HG03520 (cell line): Measurements from ENCODE around the gene FGF12.
"Not testable (repeated sequence)": the region's sequence is repeated elsewhere in the genome, so short reads cannot be mapped to it uniquely, and the experiment has no call there.

Source experiments
- ATAC-seq: cut with Tn5 transposase; IDR thresholded peaks from one replicate; pipeline ENCODE4 v1.9.1; 2021; ENCODE audit warnings: mild to moderate bottlenecking, moderate library complexity; ENCODE audit not compliant: unreplicated experiment

Gene FGF12

GRCh38 chr3:192607798-192608197 lies 119.5 kb downstream of the FGF12 start:
- ATAC-seq = no peak

DNA sequence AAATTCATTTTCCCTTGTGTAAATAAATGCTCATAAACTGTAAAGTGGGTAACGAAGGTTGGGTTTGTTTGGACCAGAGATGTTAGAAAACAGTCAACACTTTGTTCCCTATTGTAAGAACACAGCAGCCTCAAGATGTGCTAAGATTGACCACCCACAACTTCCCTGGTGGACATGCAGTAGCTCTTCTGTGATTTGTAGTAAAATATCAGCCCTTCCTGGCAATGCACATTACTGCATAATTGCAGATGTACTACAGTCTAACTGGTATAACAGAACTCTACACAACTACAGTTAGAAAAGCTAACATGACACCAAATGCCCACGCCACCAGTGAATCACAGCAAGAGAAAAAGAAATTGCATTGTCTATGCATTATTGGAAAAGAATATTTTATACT lies 129.4 kb downstream of the FGF12 start:
- ATAC-seq = no peak

- no peak for ATAC-seq
These were observed 129.8 kb downstream of the FGF12 start for GRCh38 chr3:192597506-192597905.

GRCh38 chr3:192578729-192579128 lies 148.6 kb downstream of the FGF12 start:
- no peak for ATAC-seq

DNA sequence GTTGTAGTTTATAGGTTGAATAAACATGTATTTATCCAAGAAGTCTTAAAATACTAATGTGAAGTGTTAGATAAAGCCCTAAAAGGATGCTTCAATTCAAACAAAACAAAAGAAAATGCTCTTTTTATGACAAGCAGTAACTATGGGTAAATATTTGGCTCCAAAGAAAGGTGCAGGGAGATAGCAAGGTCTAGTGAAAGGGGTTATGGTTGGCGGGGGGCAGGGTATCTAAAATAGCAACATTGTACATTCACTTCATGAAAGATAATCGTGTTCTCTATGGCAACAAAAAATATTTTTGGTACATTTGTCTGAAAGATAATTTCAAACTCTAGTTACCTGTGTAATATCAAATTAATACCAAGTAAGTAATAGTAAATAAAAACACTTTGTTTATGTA lies 149.5 kb downstream of the FGF12 start:
- ATAC-seq = no peak

DNA sequence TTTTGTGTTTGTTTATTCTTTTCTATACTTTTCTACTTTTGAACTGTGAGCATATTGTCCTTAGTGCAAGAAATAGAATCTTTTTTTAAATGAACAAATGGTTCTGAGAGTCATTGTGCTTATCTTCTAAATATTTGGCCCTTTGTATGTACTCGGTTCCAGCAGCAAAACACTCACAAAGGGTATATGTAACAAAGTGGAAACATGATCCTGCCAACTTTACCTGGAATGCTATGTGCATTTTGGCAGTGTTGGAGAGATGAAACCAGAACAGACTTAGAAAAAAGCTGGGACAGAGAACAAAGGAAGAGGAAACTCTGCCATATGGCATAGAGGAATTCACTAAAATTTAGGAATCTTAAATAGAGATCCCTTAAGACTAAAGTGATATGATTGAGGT lies 150.1 kb downstream of the FGF12 start:
- ATAC-seq = no peak

GRCh38 chr3:192576704-192577103 lies 150.6 kb downstream of the FGF12 start:
- ATAC-seq = not testable (repeated sequence)

DNA sequence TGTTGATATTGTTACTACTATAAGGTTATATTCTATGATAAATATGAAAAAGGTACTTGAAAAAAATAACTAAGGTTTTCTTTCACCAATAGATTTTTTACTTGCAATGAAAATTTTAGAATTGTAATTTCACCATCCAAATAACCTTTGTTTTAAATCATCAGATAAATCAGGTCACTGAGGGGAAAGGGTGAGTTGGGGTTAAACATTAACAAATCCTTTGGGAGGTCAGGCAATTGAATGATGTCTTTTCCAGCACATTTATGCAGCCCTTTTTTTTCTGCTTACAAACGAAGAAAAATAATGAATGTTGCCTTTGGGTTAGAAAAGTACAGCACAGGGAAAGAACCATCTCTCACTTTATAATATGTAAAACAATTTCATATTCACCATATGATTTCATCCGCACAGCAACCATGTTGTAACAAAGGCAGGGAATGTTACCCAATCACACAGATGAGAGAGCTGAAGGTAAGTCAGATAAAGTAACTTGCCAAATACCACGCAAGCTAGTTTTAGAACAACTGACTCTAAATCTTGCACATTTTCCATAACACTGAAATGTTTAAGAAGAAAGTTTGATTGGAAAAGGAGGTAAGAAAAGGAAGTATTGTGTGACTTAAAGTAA lies 151.3 kb downstream of the FGF12 start:
- no peak for ATAC-seq

DNA sequence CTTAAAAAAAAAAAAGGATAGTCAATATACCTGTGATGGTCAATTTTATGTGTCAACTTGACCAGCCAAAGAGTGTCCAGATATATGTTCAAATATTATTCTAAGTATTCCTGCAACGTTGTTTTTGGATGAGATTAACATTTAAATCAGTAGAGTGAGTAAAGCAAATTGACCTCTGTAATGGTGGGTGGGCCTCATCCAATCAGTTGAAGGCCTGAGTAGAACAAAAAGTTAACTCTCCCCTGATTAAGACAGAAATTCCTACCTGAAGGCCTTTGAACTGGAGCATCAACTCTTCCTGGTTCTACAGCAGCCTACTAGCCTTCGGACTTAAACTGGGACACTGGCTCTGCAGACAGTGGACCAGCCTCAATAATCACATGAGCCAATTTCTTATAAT lies 154.1 kb downstream of the FGF12 start:
- ATAC-seq = no peak

GRCh38 chr3:192570821-192571791 lies 156.2 kb downstream of the FGF12 start:
- no peak for ATAC-seq

- no peak for ATAC-seq
These were observed 157.0 kb downstream of the FGF12 start for GRCh38 chr3:192570315-192570714.

- peak; percentile 78 for ATAC-seq
These were observed 160.5 kb downstream of the FGF12 start for GRCh38 chr3:192566706-192567290.

- ATAC-seq = no peak
These were observed 162.7 kb downstream of the FGF12 start for GRCh38 chr3:192564611-192565010.

- no peak for ATAC-seq
These were observed 163.9 kb downstream of the FGF12 start for GRCh38 chr3:192563417-192563816.

GRCh38 chr3:192553707-192554106 lies 173.6 kb downstream of the FGF12 start:
- ATAC-seq = no peak

GRCh38 chr3:192550356-192550755 lies 177.0 kb downstream of the FGF12 start:
- ATAC-seq = no peak

- ATAC-seq = no peak
These were observed 182.0 kb downstream of the FGF12 start for GRCh38 chr3:192545333-192545732.

DNA sequence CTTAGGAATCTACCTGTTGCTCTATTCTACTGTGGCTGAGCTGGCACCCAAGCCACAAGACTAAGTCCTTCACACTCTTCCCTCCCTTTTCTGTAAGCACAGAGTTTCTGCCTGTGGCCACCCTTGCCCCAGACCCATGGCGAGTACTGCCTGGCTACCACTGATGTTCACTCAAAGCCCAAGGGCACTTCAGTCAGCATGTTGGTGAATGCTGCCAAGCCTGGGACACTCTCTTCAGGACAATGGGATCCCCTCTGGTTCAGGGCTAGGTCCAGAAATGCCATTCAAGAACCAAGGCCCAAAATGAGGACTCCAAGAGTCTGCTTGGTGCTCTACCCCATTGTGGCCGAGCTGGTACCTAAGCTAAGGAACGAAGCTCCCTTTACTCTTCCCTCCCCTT lies 184.2 kb downstream of the FGF12 start:
- ATAC-seq = no peak

DNA sequence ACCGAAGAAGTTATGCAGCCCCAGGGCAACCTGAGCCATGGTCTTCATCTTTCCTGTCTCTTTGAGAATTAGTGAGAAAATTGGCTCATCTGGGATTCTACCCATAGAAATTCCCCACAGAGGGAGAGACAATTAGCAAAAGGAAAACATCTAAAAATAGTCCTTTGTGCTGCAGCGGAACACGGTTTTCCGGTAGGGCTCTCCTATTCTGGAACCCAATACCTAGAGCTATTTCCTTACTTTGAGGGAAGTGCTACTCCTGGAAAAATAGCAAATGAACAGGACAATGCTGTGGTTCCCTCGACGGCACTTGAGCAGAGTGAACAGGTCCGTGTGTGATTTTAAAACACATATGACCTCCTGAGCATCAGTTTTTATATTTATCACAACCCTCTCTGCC lies 210.5 kb downstream of the FGF12 start:
- no peak for ATAC-seq

DNA sequence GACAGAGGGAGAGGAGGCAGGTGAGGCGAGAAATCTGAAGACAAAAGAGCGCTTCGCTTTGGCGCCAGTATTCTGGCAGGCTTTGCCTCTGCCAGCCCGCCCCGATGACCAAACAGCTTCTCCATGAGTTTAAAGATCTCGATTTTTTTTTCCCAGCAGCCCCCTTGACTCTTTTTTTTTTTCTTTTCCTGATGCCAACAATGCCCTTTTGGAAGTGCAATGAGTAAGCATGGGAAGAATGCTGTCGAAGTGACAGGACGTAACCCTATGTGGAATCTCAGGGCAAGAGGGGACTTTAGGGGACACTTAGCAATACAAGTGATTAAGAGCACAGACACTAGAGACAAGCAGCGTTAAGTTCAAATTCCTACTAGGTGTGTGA lies 211.7 kb downstream of the FGF12 start:
- no peak for ATAC-seq

GRCh38 chr3:192514754-192515663 lies 212.3 kb downstream of the FGF12 start:
- no peak for ATAC-seq
